GM10248 (cell line): ENCODE results near the gene ADAMTSL3.

Experiments
- CTCF ChIA-PET: fragments of 300-600 bp; sonication (Branson Sonifier 250); formaldehyde crosslinking; extraction: SDS; loops from one replicate; lab custom pipeline; 2021; ENCODE audit warnings: antibody characterized with exemption; lab: Yijun Ruan, JAX
- POLR2A ChIA-PET: fragments of 350-650 bp; sonication (Branson Sonifier 250); formaldehyde crosslinking; extraction: SDS; loops from one replicate; lab custom pipeline; 2020; ENCODE audit warnings: antibody characterized with exemption; lab: Yijun Ruan, JAX
- DNase-seq: peaks from one replicate; pipeline ENCODE4 v3.0.0; 2012; ENCODE audit errors: extremely low spot score
- TF ChIP-seq, protein P1 (sequence below): IDR thresholded peaks from 2 replicates; pipeline ENCODE4 v1.5.1; 2012; ENCODE audit warnings: mild to moderate bottlenecking, low read depth; ENCODE audit errors: extremely low read depth, missing control alignments, control extremely low read depth

Gene ADAMTSL3

DNA sequence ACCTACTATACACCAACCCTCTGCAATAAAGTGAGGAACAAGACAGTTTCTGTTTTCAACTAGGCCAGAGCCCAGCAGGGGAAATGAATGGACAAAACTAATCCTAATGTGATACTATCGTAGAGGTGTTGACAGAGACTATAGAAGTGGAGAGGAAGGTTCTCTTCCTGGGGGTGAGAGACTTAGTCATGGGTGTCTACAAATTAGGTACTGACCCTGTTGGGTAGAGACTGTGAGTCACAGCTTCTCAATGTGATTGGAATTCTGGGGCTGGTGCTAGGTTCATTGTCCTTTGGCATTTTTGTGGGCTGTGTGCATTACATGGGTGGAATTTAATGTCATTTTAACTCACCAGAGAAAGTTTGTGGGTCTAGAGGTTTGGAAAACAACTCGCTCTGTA is 79.3 kb downstream of the ADAMTSL3 start:
- no peak for DNase-seq

DNA sequence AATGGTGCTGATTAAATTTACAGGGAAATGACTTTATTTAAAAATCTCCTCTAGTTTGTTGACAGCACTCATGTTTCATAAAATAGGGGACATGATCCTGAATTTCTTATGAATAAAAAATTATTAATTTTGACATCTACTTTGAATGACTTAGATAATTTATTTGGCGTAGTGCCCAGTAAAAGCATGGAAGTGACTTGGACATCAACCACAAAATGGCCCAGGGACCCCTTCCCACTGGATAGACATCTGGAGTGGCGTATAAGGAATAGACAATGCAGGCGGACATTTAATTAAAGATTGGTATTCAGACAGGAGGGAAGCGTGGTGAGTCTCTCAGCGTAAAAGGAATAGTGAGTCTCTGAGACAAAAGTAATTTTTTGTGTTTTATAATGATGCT is 79.8 kb downstream of the ADAMTSL3 start:
- ChIA-PET CTCF (interaction anchor here (0.9 to 5.7 kb wide), 16 partner anchors 10 to 322 kb away, joined by 3 to 41 read pairs (median 4); no protein-coding TSS in a partner anchor), POLR2A (no interaction called here)

More for the DNA sequence above, 79.3 kb downstream of the ADAMTSL3 start:
- CTCF ChIA-PET, result interaction anchor here (1.0 to 5.7 kb wide), 5 partner anchors 16 to 305 kb away, joined by 3 to 41 read pairs (median 22); no protein-coding TSS in a partner anchor
- TF ChIP-seq, protein P1, sequence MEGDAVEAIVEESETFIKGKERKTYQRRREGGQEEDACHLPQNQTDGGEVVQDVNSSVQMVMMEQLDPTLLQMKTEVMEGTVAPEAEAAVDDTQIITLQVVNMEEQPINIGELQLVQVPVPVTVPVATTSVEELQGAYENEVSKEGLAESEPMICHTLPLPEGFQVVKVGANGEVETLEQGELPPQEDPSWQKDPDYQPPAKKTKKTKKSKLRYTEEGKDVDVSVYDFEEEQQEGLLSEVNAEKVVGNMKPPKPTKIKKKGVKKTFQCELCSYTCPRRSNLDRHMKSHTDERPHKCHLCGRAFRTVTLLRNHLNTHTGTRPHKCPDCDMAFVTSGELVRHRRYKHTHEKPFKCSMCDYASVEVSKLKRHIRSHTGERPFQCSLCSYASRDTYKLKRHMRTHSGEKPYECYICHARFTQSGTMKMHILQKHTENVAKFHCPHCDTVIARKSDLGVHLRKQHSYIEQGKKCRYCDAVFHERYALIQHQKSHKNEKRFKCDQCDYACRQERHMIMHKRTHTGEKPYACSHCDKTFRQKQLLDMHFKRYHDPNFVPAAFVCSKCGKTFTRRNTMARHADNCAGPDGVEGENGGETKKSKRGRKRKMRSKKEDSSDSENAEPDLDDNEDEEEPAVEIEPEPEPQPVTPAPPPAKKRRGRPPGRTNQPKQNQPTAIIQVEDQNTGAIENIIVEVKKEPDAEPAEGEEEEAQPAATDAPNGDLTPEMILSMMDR, result no peak
- POLR2A ChIA-PET, result no interaction called here

DNA sequence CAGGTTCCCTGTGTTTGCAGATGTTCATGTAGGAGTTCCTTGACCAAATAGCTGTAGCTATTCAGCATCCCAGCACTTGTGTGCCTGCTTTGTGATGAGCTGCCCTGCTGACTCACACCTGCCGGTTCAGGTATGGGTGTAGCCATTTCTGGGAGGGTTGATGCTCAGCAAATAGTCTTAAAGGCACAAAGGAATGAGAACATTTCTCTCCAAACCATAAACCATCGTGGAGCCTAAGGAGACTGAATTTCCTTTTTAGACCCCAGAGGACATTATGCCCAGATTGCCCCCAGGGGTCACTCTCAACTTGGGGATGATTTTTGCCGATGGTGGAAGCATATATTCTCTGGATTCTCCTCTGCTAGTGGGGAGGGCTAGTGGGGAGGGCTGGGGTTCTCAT is 80.6 kb downstream of the ADAMTSL3 start:
- no peak for DNase-seq
- ChIA-PET POLR2A (no interaction called here), CTCF (interaction anchor here (0.9 to 5.7 kb wide), 16 partner anchors 10 to 321 kb away, joined by 3 to 41 read pairs (median 4); no protein-coding TSS in a partner anchor)
- TF ChIP-seq, protein P1, result peak; percentile 55

More for the DNA sequence above, 79.8 kb downstream of the ADAMTSL3 start:
- no peak for DNase-seq
- TF ChIP-seq, protein P1, result no peak

DNA sequence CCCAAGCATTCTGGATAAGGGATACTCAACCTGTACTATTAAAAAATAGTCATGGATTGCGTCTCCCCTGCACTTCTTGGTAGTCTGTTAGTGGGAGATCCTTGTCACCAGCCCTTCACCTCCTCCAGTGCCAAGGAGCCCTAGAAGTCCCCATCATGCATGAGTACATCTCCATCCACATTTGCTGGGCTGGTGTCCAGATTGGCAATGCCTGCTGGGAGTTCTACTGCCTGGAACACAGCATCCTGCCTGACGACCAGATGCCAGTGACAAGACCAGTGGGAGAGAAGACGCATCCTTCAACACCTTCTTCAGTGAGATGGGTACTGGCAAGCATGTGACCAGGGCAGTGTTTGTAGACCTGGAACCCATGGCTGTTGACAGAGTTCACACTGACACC is 85.7 kb downstream of the ADAMTSL3 start:
- TF ChIP-seq, protein P1, result no peak
- POLR2A ChIA-PET, result no interaction called here
- CTCF ChIA-PET, result no interaction called here
- no peak for DNase-seq

DNA sequence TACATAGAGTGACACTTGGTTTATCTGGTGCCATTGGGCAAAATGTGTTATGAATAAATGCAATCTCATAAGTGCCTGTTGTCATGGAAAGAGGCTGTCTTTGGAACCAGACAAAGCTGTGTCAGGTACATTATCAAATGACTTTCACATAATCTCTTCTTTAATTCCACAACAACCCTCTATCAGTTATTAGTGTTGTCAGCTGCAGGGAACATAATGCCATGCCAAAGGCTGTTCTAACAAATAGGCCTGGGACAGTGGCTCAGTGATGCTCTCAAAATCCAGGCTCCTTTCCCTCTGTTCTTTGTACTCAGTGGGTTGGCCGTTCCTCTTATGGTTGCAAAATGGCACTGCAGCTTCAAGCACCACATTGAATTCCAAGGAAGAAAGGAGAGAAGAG is 91.8 kb downstream of the ADAMTSL3 start:
- TF ChIP-seq, protein P1, result no peak
- POLR2A ChIA-PET, result no interaction called here
- no peak for DNase-seq
- CTCF ChIA-PET, result interaction anchor here (1.5 kb wide), 1 partner anchor 289 kb away, joined by 4 read pairs; no protein-coding TSS in a partner anchor

DNA sequence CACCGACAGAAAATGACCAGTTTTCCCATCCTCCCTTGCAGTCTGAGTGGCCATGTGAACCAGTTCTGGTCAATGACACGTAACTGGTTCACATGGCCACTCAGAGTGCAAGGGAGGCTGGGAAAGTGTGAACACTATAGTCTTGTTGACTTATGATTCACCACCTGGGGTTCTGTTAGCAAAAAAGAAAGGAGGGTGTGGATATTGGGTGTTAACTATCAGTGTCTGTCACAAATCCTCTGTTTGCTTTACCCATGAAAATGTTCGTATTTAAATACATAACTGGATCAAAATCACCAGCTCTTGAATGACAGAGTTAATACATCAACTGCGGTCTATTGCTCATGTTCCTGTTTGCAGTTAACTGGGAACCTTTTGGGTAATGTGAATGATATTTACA is 92.3 kb downstream of the ADAMTSL3 start:
- ChIA-PET POLR2A (no interaction called here), CTCF (interaction anchor here (1.5 kb wide), 1 partner anchor 289 kb away, joined by 4 read pairs; no protein-coding TSS in a partner anchor)
- no peak for DNase-seq
- TF ChIP-seq, protein P1, result no peak
